Gastrocnemius medialis (tissue), 4 donors: ENCODE measurements around the gene IMPA2. TPM values are rescaled to one million over a fixed set of nuclear protein-coding genes. Genes with fewer than 3 reads are reported as not detected.
"Not testable (repeated sequence)": the region's sequence is repeated elsewhere in the genome, so short reads cannot be mapped to it uniquely, and the experiment has no call there.

ENCODE experiments used
- ATAC-seq, 2 donors: fragments of 150-250 bp; one replicate each; pipeline ENCODE4 v1.9.1; 2016
- DNase-seq, 2 donors: peaks; one replicate each; pipeline ENCODE4 v3.0.0-alpha.2; 2019
- H3K27ac ChIP-seq, 4 donors: fragments of 200-600 bp; sonication (generic); 1 replicate in 1 of 4; 2 replicates in 3 of 4; pipeline ENCODE4 v1.5.1; 2016 to 2018; ENCODE audit warnings: mild to moderate bottlenecking in 2 of 4, moderate library complexity in 1 of 4
- H3K27me3 ChIP-seq, 3 donors: fragments of 200-600 bp; sonication (generic) in 2 of 3; 1 replicate in 1 of 3; 2 replicates in 2 of 3; pipeline versions ENCODE4 v1.5.1 to v1.6.0; 2016 to 2019; ENCODE audit warnings: mild to moderate bottlenecking in 1 of 3, moderate library complexity in 1 of 3
- H3K36me3 ChIP-seq, 2 donors: fragments of 200-600 bp; sonication (generic) in 1 of 2; one replicate each; pipeline ENCODE4 v1.5.1; 2017 to 2018
- H3K4me1 ChIP-seq, 2 donors: fragments of 200-600 bp; sonication (generic) in 1 of 2; one replicate each; pipeline ENCODE4 v1.5.1; 2016 to 2017; ENCODE audit warnings: mild to moderate bottlenecking in 2 of 2
- H3K4me3 ChIP-seq, 4 donors: fragments of 200-600 bp; sonication (generic) in 3 of 4; 1 replicate in 1 of 4; 2 replicates in 3 of 4; pipeline ENCODE4 v1.5.1; 2016 to 2019; ENCODE audit warnings: mild to moderate bottlenecking in 2 of 4
- H3K9me3 ChIP-seq, 3 donors: fragments of 200-600 bp; sonication (generic) in 2 of 3; 1 replicate in 1 of 3; 2 replicates in 2 of 3; pipeline ENCODE4 v1.5.1; 2016 to 2019
- POLR2A ChIP-seq, 2 donors: fragments of 450-650 bp; IDR thresholded peaks; one replicate each; pipeline ENCODE4 v1.6.1; 2017; ENCODE audit warnings: antibody characterized with exemption in 2 of 2, mild to moderate bottlenecking in 2 of 2, moderate library complexity in 2 of 2
- in situ Hi-C, 4 donors: fragments of 200-750 bp; cut with MboI; loops; one replicate each; pipeline versions ENCODE4 v1.15.0 to v1.8.0; 2017; ENCODE audit warnings: low sequenced_read_pairs in 4 of 4
- intact Hi-C: fragments of 100-400 bp; cut with DNase I; formaldehyde crosslinking; loops from one replicate; pipeline ENCODE4 v1.15.1; 2023; ENCODE audit warnings: low total_unique reads
- total RNA-seq, 4 donors: library from RNA; depleted of rRNA; stranded (reverse); fragments of >200 nt; gene quantifications; one replicate each; pipeline versions ENCODE4 v1.1.0 to v1.2.3, GENCODE V29; 2016
- TF ChIP-seq, protein P1 (sequence below), 5 experiments: fragments of 450-650 bp in 3 of 5; fragments of 200-600 bp in 2 of 5; sonication (generic) in 2 of 5; IDR thresholded peaks in 4 of 5; conservative IDR thresholded peaks in 1 of 5; 1 replicate in 4 of 5; 2 replicates in 1 of 5; pipeline ENCODE4 v1.5.1; 2016 to 2019; ENCODE audit warnings: antibody characterized with exemption in 5 of 5, mild to moderate bottlenecking in 3 of 5, moderate library complexity in 3 of 5

The IMPA2 gene
- total RNA-seq, 4 donors from 2014 or later = 245 to 391 (median 274) TPM

DNA sequence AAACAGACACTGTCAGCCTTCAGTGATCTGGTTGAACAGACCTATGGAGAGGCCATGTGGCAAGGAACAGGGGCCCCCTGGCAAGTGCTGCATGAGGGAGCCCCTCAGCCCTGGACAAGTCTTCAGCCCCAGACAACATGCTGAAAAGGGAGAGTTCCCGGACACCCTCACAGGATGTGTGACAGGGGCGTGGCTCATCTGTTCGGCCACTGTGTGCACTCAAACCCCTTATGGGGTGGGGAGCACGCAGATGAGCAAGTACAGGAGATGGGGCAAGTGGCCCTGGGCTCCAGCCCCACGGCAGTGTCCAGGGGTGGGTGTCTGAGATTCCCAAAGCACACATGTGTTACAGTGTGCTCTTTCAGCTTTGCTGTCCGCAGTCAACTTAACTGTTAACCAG is 37.8 kb upstream of the IMPA2 start:
- no peak for ATAC-seq

DNA sequence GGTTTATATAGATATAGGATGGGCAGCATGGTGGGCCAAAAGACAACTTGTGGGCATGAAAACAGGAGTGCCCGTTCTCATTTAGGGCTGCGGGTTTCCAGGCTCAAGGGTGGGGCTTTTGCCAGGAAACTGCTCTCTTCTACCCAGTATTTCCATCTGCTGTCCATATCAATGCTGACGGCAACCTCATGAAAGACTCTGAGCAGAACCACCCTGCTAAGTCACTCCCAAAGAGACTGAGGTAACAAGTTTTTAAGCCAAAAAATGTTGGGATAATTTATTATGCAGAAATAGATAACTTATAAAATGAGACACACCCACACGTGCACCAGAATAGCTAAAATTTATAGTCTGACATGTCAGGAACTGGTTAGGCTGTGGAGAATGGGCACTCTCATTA is 37.1 kb upstream of the IMPA2 start:
- in situ Hi-C loops = loop anchor here in 1 of 4 donors (5.0 kb wide), 1 partner anchor 53 kb away; no protein-coding TSS in a partner anchor
- intact Hi-C loops = no loop called here
- no peak for DNase-seq
- no peak for TF ChIP-seq POLR2A (IDR thresholded peaks at IDR 0.05)
- TF ChIP-seq, protein P1, sequence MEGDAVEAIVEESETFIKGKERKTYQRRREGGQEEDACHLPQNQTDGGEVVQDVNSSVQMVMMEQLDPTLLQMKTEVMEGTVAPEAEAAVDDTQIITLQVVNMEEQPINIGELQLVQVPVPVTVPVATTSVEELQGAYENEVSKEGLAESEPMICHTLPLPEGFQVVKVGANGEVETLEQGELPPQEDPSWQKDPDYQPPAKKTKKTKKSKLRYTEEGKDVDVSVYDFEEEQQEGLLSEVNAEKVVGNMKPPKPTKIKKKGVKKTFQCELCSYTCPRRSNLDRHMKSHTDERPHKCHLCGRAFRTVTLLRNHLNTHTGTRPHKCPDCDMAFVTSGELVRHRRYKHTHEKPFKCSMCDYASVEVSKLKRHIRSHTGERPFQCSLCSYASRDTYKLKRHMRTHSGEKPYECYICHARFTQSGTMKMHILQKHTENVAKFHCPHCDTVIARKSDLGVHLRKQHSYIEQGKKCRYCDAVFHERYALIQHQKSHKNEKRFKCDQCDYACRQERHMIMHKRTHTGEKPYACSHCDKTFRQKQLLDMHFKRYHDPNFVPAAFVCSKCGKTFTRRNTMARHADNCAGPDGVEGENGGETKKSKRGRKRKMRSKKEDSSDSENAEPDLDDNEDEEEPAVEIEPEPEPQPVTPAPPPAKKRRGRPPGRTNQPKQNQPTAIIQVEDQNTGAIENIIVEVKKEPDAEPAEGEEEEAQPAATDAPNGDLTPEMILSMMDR (IDR thresholded peaks at IDR 0.05 in 4 of 5, conservative IDR thresholded peaks at IDR 0.05 in 1 of 5) = no peak
- Histone ChIP-seq H3K27ac (peak overlapping the region; percentile 44 to 100 (median 96)), H3K27me3 (no peaks in the 10 kb centered on the region), H3K4me1 (peaks cover 24 to 29% of the 10 kb centered on the region in 2 donors), H3K9me3 (no peaks in the 10 kb centered on the region), H3K36me3 (no peaks in the 10 kb centered on the region), H3K4me3 (no peak overlapping the region)
- ATAC-seq = no peak

More for the DNA sequence above, 37.8 kb upstream of the IMPA2 start:
- Histone ChIP-seq H3K36me3 (no peaks in the 10 kb centered on the region), H3K4me1 (peaks cover 24 to 29% of the 10 kb centered on the region in 2 donors), H3K4me3 (no peak overlapping the region), H3K27me3 (no peaks in the 10 kb centered on the region), H3K27ac (peak overlapping the region; percentile 15 to 100 (median 96)), H3K9me3 (no peaks in the 10 kb centered on the region)
- no peak for TF ChIP-seq POLR2A (IDR thresholded peaks at IDR 0.05)
- TF ChIP-seq, protein P1 (IDR thresholded peaks at IDR 0.05 in 4 of 5, conservative IDR thresholded peaks at IDR 0.05 in 1 of 5) = no peak
- DNase-seq = no peak
- intact Hi-C loops (no loop called here), in situ Hi-C loops (loop anchor here in 1 of 4 donors (5.0 kb wide), 1 partner anchor 54 kb away; no protein-coding TSS in a partner anchor)

DNA sequence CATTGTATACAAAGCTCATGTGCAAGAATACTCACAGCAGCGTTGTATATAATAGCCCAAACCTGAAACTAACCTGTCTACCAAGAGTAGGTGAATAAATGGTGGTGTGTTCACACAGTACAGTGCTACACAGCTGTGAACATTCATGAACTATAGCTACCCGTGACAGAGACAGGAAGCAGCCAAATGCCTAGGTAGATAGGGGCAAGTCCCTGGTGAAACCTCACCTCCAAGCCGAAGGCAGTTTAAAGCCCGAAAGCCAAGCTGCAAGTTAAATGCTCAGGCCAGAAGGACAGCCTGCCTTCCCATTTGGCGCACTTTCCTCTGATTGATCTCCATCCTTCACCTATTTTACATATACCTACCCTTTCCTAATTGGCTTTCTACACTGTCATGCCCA is 36.5 kb upstream of the IMPA2 start:
- Histone ChIP-seq H3K9me3 (no peaks in the 10 kb centered on the region), H3K27ac (peak overlapping the region; percentile 44 to 100 (median 96)), H3K4me1 (peaks cover 24 to 29% of the 10 kb centered on the region in 2 donors), H3K27me3 (no peaks in the 10 kb centered on the region), H3K4me3 (no peak overlapping the region), H3K36me3 (no peaks in the 10 kb centered on the region)
- in situ Hi-C loops (loop anchor here in 1 of 4 donors (5.0 kb wide), 1 partner anchor 53 kb away; no protein-coding TSS in a partner anchor), intact Hi-C loops (no loop called here)
- DNase-seq (no peak), ATAC-seq (no peak)
- no peak for TF ChIP-seq POLR2A (IDR thresholded peaks at IDR 0.05)
- TF ChIP-seq, protein P1 (IDR thresholded peaks at IDR 0.05 in 4 of 5, conservative IDR thresholded peaks at IDR 0.05 in 1 of 5) = no peak

DNA sequence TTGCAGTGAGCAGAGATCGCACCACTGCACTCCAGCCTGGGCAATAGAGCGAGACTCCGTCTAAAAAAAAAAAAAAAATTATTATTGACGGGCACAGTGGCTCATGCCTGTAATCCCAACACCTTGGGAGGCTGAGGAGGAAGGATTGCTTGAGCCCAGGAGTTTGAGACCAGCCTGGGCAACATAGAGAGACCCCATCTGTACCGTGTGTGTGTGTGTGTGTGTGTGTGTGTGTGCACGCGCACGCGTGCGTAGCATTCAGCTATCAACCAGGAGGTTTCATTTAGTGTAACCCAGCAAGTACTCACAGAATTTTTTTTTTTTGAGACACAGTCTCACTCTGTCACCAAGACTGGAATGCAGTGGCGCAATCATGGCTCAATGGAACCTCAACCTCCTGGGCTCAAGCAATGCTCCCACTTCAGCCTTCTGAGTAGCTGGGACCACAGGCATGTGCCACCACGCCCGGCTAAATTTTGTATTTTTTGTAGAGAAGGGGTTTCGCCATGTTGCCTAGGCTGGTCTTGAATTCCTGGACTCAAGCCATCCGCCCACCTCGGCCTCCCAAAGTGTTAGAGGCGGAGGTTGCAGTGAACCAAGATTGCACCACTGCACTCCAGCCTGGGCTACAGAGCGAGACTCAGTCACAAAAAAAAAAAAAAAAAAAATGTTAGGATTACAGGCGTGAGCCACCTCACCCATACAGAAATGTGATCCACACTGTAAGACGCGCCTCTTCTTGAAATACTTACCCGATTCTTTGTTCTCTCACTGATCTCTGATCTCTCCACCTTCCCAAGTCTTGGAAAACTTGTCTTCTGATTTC is 35.3 kb upstream of the IMPA2 start:
- peak; percentile 34 to 41 for ATAC-seq
- in situ Hi-C loops, H3K36me3 ChIP-seq, H3K27me3 ChIP-seq, H3K9me3 ChIP-seq: not testable (repeated sequence)
- DNase-seq = peak in 1 of 2 donors; percentile 62
- Histone ChIP-seq H3K27ac (peak overlapping the region; percentile 91 to 100 (median 96)), H3K4me1 (peaks cover 24 to 29% of the 10 kb centered on the region in 2 donors), H3K4me3 (peak overlapping the region; percentile 60 to 75 (median 68))
- intact Hi-C loops = loop anchor here (2.0 kb wide), 3 partner anchors 37 to 95 kb away; partner anchors contain the start of genes CHMP1B and MPPE1

DNA sequence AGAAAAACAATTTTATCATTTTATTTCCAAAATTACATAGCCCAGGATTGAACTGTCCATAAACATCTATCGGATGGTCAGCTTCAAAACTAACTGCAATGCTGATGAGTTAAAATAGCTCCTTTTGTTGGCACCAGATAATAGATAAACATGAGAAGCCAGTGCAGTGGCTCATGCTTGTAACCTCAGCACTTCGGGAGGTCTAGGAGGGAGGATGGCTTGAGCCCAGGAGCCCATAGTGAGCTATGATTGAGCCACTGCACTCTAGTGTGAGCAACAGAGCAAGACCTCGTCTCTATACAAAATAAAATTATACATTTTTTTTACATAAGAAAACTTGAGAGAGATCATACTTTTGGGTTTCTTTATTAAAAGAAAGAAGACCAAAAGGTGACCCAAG is 34.6 kb upstream of the IMPA2 start:
- ATAC-seq (peak; percentile 67 to 68), DNase-seq (peak in 1 of 2 donors; percentile 66)
- Histone ChIP-seq H3K9me3 (no peaks in the 10 kb centered on the region), H3K36me3 (no peaks in the 10 kb centered on the region), H3K27me3 (no peaks in the 10 kb centered on the region), H3K4me3 (peak overlapping the region; percentile 60 to 75 (median 68)), H3K27ac (peak overlapping the region; percentile 91 to 100 (median 96)), H3K4me1 (peaks cover 24 to 35% of the 10 kb centered on the region in 2 donors)
- in situ Hi-C loops = no loop called here
- TF ChIP-seq POLR2A (IDR thresholded peaks at IDR 0.05) = no peak
- TF ChIP-seq, protein P1 (IDR thresholded peaks at IDR 0.05 in 4 of 5, conservative IDR thresholded peaks at IDR 0.05 in 1 of 5) = peak in 1 of 5 experiments; percentile 5
- intact Hi-C loops = loop anchor here (1.0 to 2.0 kb wide), 4 partner anchors 35 to 96 kb away; partner anchors contain the start of genes CHMP1B, IMPA2 and MPPE1
